Right atrium auricular region (tissue), 2 donors: ENCODE measurements around the gene DERL3. TPM values are rescaled to one million over a fixed set of nuclear protein-coding genes. Genes with fewer than 3 reads are reported as not detected.

Source experiments
- DNase-seq: peaks from one replicate; pipeline ENCODE4 v3.0.0-alpha.2; 2019; ENCODE audit warnings: low spot score
- H3K27ac ChIP-seq, 2 donors: fragments of 200-600 bp; sonication (generic); 1 replicate in 1 of 2; 2 replicates in 1 of 2; pipeline ENCODE4 v1.5.1; 2016 to 2019
- H3K27me3 ChIP-seq, 2 donors: fragments of 200-600 bp; sonication (generic); one replicate each; pipeline versions ENCODE4 v1.5.1 to v1.6.0; 2017 to 2019
- H3K36me3 ChIP-seq: fragments of 200-600 bp; sonication (generic); one replicate; pipeline ENCODE4 v1.5.1; 2016
- H3K4me1 ChIP-seq, 2 donors: fragments of 200-600 bp; sonication (generic); one replicate each; pipeline versions ENCODE4 v1.5.1 to v1.6.0; 2017 to 2019
- H3K4me3 ChIP-seq, 2 donors: fragments of 200-600 bp; sonication (generic); 1 replicate in 1 of 2; 2 replicates in 1 of 2; pipeline ENCODE4 v1.5.1; 2017 to 2019; ENCODE audit warnings: mild to moderate bottlenecking in 1 of 2, moderate library complexity in 1 of 2
- H3K9me3 ChIP-seq, 2 donors: fragments of 200-600 bp; sonication (generic); one replicate each; pipeline ENCODE4 v1.5.1; 2019
- CTCF ChIP-seq, 2 donors: fragments of 200-600 bp; sonication (generic); IDR thresholded peaks; one replicate each; pipeline ENCODE4 v1.5.1; 2019; ENCODE audit warnings: antibody characterized with exemption in 2 of 2
- total RNA-seq, 2 donors: library from RNA; depleted of rRNA; stranded (reverse); fragments of >200 nt; gene quantifications; one replicate each; pipeline ENCODE4 v1.1.0, GENCODE V29; 2016

Gene DERL3
- total RNA-seq, 2 donors from 2014 or later, result 4.0 to 10.6 TPM

DNA sequence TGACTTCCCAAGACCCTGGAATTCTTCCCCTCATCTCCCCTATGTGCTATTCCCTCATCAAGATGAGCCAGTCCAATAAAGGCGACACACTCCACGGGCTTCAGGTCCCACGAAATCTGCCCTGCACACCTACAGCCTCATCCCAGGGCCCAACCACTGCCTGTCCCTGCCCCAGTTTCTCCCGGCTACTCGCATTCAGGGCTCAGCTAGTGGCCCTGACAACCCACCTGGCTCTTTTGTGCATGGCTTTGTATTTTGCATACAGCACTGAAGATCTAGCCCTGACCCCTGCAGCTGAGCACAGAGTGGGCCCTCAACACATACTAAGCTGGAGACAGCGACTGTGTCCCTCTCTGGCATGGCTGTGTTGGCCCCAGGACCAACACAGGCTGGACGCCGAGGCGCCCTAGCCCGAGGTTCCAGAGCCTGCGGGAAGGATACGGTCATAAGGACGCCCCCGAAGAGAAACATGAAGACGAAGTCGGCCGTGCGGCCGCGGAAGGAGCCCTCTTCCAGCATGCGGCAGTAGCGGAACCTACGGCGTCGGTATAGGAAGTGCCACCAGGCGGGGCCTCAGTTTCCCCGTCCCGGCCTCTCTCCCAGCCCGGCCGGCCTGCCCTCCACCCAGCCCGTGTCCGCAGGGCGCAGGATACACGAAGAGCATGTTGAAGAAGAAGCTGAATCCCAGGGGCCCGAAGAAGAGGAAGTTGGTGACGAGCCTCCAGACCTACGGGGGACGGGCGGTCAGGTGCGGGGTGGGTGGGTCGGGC lies 710 bp downstream of the DERL3 start:
- TF ChIP-seq CTCF (IDR thresholded peaks at IDR 0.05), result no peak
- Histone ChIP-seq H3K4me1 (peaks cover 0 to 61% of the 10 kb centered on the region in 2 donors), H3K27ac (peak overlapping the region; percentile 88 to 90), H3K9me3 (no peaks in the 10 kb centered on the region), H3K36me3 (peaks cover 8% of the 10 kb centered on the region), H3K27me3 (no peaks in the 10 kb centered on the region), H3K4me3 (peak overlapping the region in 1 of 2 donors; percentile 48)
- DNase-seq, result no peak

DNA sequence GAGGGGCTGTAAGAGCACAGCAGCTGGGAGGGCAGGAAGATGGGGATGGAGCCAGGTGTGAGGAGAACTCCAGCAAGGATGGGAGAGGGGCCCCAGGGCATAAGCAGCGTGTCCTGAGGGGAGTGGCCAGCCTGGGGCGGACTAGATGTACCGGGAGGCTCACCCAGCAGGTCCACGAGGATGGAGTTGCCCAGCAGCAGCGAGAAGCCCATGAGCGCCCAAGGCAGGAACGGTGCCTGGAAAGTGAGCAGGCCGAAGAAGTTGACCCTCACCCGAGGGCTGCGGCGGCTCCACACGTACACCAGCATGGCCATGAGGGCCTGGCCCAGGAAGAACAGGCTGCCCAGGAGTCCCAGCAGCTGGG lies 1.3 kb downstream of the DERL3 start:
- Histone ChIP-seq H3K27me3 (no peaks in the 10 kb centered on the region), H3K4me1 (peaks cover 0 to 68% of the 10 kb centered on the region in 2 donors), H3K36me3 (peaks cover 8% of the 10 kb centered on the region), H3K27ac (peak overlapping the region; percentile 88 to 90), H3K4me3 (no peak overlapping the region), H3K9me3 (no peaks in the 10 kb centered on the region)
- no peak for DNase-seq
- TF ChIP-seq CTCF (IDR thresholded peaks at IDR 0.05), result no peak

DNA sequence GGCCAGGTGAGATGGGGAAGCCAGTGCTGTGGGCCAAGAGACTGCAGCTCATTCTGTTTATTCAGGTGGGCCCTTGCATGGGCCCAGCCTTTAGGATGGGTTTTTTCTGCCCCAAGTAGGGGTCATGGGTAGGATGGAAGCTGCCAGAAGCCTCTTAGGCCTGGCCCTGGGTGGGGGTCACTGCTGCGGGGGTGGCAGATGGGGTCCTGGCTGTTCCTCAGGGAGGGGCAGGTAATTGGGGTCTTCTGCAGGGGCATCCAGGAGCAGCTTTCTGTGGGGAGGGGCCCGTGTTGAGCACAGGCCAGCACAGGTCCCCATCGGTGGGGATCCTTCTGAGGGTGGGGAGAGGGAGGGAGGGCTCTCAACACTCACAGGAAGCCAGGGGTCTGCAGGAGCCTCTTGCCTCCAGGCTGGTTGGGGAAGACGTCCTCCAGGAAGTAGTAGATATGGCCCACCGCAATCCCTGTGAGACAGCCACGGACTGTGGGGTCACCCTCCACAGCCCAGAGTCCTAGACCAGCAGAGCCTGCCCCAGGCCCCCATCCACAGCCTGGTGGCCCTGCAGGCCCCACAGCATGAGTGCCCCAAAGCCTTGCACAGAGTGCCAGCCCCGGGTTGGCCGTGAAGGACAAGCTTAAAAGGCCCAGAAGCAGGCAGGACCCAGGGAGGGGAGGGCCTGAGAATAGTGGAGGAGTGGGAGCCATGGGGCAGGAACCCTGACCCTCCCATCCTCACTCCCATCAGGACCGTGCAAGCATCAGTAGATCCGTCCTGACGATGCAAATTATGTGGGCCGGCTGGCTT lies 1.9 kb downstream of the DERL3 start:
- peaks cover 9% of the 10 kb centered on the region for H3K36me3 ChIP-seq
- no peak for TF ChIP-seq CTCF (IDR thresholded peaks at IDR 0.05)
- H3K27ac ChIP-seq, result peak overlapping the region; percentile 88 to 90
- H3K4me1 ChIP-seq, result peaks cover 0 to 73% of the 10 kb centered on the region in 2 donors
- no peak for DNase-seq
- H3K4me3 ChIP-seq, result no peak overlapping the region
- no peaks in the 10 kb centered on the region for H3K9me3 ChIP-seq
- no peaks in the 10 kb centered on the region for H3K27me3 ChIP-seq

GRCh38 chr22:23836281-23836680 lies 2.5 kb downstream of the DERL3 start:
- TF ChIP-seq CTCF (IDR thresholded peaks at IDR 0.05), result no peak
- Histone ChIP-seq H3K4me1 (peaks cover 0 to 80% of the 10 kb centered on the region in 2 donors), H3K36me3 (peaks cover 15% of the 10 kb centered on the region), H3K9me3 (no peaks in the 10 kb centered on the region), H3K4me3 (no peak overlapping the region), H3K27ac (peak overlapping the region; percentile 88 to 90), H3K27me3 (no peaks in the 10 kb centered on the region)
- DNase-seq, result no peak

GRCh38 chr22:23835484-23836144 lies 3.2 kb downstream of the DERL3 start:
- H3K4me3 ChIP-seq, result no peak overlapping the region
- no peaks in the 10 kb centered on the region for H3K27me3 ChIP-seq
- no peaks in the 10 kb centered on the region for H3K9me3 ChIP-seq
- peaks cover 0 to 82% of the 10 kb centered on the region in 2 donors for H3K4me1 ChIP-seq
- TF ChIP-seq CTCF (IDR thresholded peaks at IDR 0.05), result no peak
- peak overlapping the region; percentile 88 to 90 for H3K27ac ChIP-seq
- no peak for DNase-seq
- peaks cover 17% of the 10 kb centered on the region for H3K36me3 ChIP-seq
